ENCODE results near the gene CASKIN1.

Gene CASKIN1

GRCh38 chr16:2235234-2235651 is 38.8 kb upstream of the CASKIN1 start:
- TF ChIP-seq YY1 (IDR thresholded peaks at IDR 0.05; ENCODE audit: insufficient read depth, insufficient read length) (no peak), SUZ12 (IDR thresholded peaks at IDR 0.05; ENCODE audit: extremely low read depth, insufficient read depth, insufficient read length) (no peak), ZNF274 (IDR thresholded peaks at IDR 0.05; ENCODE audit: low read depth, low read length) (no peak)

GRCh38 chr16:2234813-2235170 is 38.4 kb upstream of the CASKIN1 start:
- TF ChIP-seq ZNF274 (IDR thresholded peaks at IDR 0.05; ENCODE audit: low read depth, low read length) (no peak), YY1 (IDR thresholded peaks at IDR 0.05; ENCODE audit: insufficient read depth, insufficient read length) (no peak), SUZ12 (IDR thresholded peaks at IDR 0.05; ENCODE audit: extremely low read depth, insufficient read depth, insufficient read length) (no peak)
- Histone ChIP-seq H3K9me3 (ENCODE audit: insufficient read depth, low read length) (no peaks in the 10 kb centered on the region), H3K4me1 (ENCODE audit: insufficient read depth, insufficient read length) (peaks cover 25% of the 10 kb centered on the region), H3K27me3 (ENCODE audit: insufficient read depth, insufficient read length) (no peaks in the 10 kb centered on the region), H3K9ac (ENCODE audit: insufficient read length, low read depth) (no peak overlapping the region), H3K36me3 (ENCODE audit: insufficient read depth, insufficient read length, low read length) (peaks cover 84% of the 10 kb centered on the region), H3K4me3 (ENCODE audit: insufficient read length, low read depth) (no peak overlapping the region)
- no peak for DNase-seq (ENCODE audit: low read depth, low spot score)

More at GRCh38 chr16:2235234-2235651, 38.8 kb upstream of the CASKIN1 start:
- H3K36me3 ChIP-seq (ENCODE audit: insufficient read depth, insufficient read length, low read length), result peaks cover 83% of the 10 kb centered on the region
- peaks cover 23% of the 10 kb centered on the region for H3K4me1 ChIP-seq (ENCODE audit: insufficient read depth, insufficient read length)
- no peak for DNase-seq (ENCODE audit: low read depth, low spot score)
- H3K9me3 ChIP-seq (ENCODE audit: insufficient read depth, low read length), result no peaks in the 10 kb centered on the region
- H3K9ac ChIP-seq (ENCODE audit: insufficient read length, low read depth), result no peak overlapping the region
- H3K27me3 ChIP-seq (ENCODE audit: insufficient read depth, insufficient read length), result no peaks in the 10 kb centered on the region
- no peak overlapping the region for H3K4me3 ChIP-seq (ENCODE audit: insufficient read length, low read depth)

- no peak overlapping the region for H3K4me3 ChIP-seq (ENCODE audit: insufficient read length, low read depth)
- no peaks in the 10 kb centered on the region for H3K27me3 ChIP-seq (ENCODE audit: insufficient read depth, insufficient read length)
- peaks cover 26% of the 10 kb centered on the region for H3K4me1 ChIP-seq (ENCODE audit: insufficient read depth, insufficient read length)
- no peak overlapping the region for H3K9ac ChIP-seq (ENCODE audit: insufficient read length, low read depth)
- H3K9me3 ChIP-seq (ENCODE audit: insufficient read depth, low read length), result no peaks in the 10 kb centered on the region
- TF ChIP-seq SUZ12 (IDR thresholded peaks at IDR 0.05; ENCODE audit: extremely low read depth, insufficient read depth, insufficient read length), result no peak
- no peak for TF ChIP-seq ZNF274 (IDR thresholded peaks at IDR 0.05; ENCODE audit: low read depth, low read length)
- TF ChIP-seq YY1 (IDR thresholded peaks at IDR 0.05; ENCODE audit: insufficient read depth, insufficient read length), result no peak
- no peak for DNase-seq (ENCODE audit: low read depth, low spot score)
- H3K36me3 ChIP-seq (ENCODE audit: insufficient read depth, insufficient read length, low read length), result peaks cover 84% of the 10 kb centered on the region
These were observed 37.7 kb upstream of the CASKIN1 start for GRCh38 chr16:2233872-2234812.

GRCh38 chr16:2233046-2233775 is 36.8 kb upstream of the CASKIN1 start:
- Histone ChIP-seq H3K4me1 (ENCODE audit: insufficient read depth, insufficient read length) (peaks cover 22% of the 10 kb centered on the region), H3K9me3 (ENCODE audit: insufficient read depth, low read length) (no peaks in the 10 kb centered on the region), H3K4me3 (ENCODE audit: insufficient read length, low read depth) (no peak overlapping the region), H3K9ac (ENCODE audit: insufficient read length, low read depth) (no peak overlapping the region), H3K27me3 (ENCODE audit: insufficient read depth, insufficient read length) (no peaks in the 10 kb centered on the region), H3K36me3 (ENCODE audit: insufficient read depth, insufficient read length, low read length) (peaks cover 88% of the 10 kb centered on the region)
- DNase-seq (ENCODE audit: low read depth, low spot score), result no peak
- TF ChIP-seq YY1 (IDR thresholded peaks at IDR 0.05; ENCODE audit: insufficient read depth, insufficient read length) (no peak), ZNF274 (IDR thresholded peaks at IDR 0.05; ENCODE audit: low read depth, low read length) (no peak), SUZ12 (IDR thresholded peaks at IDR 0.05; ENCODE audit: extremely low read depth, insufficient read depth, insufficient read length) (no peak)

GRCh38 chr16:2232094-2232990 is 35.9 kb upstream of the CASKIN1 start:
- TF ChIP-seq YY1 (IDR thresholded peaks at IDR 0.05; ENCODE audit: insufficient read depth, insufficient read length), result no peak
- no peak for TF ChIP-seq ZNF274 (IDR thresholded peaks at IDR 0.05; ENCODE audit: low read depth, low read length)
- TF ChIP-seq SUZ12 (IDR thresholded peaks at IDR 0.05; ENCODE audit: extremely low read depth, insufficient read depth, insufficient read length), result no peak
- H3K4me1 ChIP-seq (ENCODE audit: insufficient read depth, insufficient read length), result peaks cover 22% of the 10 kb centered on the region
- no peaks in the 10 kb centered on the region for H3K27me3 ChIP-seq (ENCODE audit: insufficient read depth, insufficient read length)
- no peak overlapping the region for H3K9ac ChIP-seq (ENCODE audit: insufficient read length, low read depth)
- H3K4me3 ChIP-seq (ENCODE audit: insufficient read length, low read depth), result no peak overlapping the region
- no peaks in the 10 kb centered on the region for H3K9me3 ChIP-seq (ENCODE audit: insufficient read depth, low read length)
- H3K36me3 ChIP-seq (ENCODE audit: insufficient read depth, insufficient read length, low read length), result peaks cover 86% of the 10 kb centered on the region
- DNase-seq (ENCODE audit: low read depth, low spot score), result no peak

GRCh38 chr16:2231016-2231931 is 34.9 kb upstream of the CASKIN1 start:
- H3K9ac ChIP-seq (ENCODE audit: insufficient read length, low read depth), result no peak overlapping the region

More at GRCh38 chr16:2231016-2231931, 34.9 kb upstream of the CASKIN1 start:
- TF ChIP-seq SUZ12 (IDR thresholded peaks at IDR 0.05; ENCODE audit: extremely low read depth, insufficient read depth, insufficient read length), result no peak
- TF ChIP-seq YY1 (IDR thresholded peaks at IDR 0.05; ENCODE audit: insufficient read depth, insufficient read length), result no peak
- no peak for TF ChIP-seq ZNF274 (IDR thresholded peaks at IDR 0.05; ENCODE audit: low read depth, low read length)
- Histone ChIP-seq H3K4me3 (ENCODE audit: insufficient read length, low read depth) (no peak overlapping the region), H3K4me1 (ENCODE audit: insufficient read depth, insufficient read length) (peaks cover 18% of the 10 kb centered on the region), H3K9me3 (ENCODE audit: insufficient read depth, low read length) (no peaks in the 10 kb centered on the region), H3K27me3 (ENCODE audit: insufficient read depth, insufficient read length) (no peaks in the 10 kb centered on the region), H3K36me3 (ENCODE audit: insufficient read depth, insufficient read length, low read length) (peaks cover 92% of the 10 kb centered on the region)
- DNase-seq (ENCODE audit: low read depth, low spot score), result no peak

Measured in NT2/D1 (cell line).